ENCODE data around the gene DHRSX.
"Not testable (repeated sequence)": the region's sequence is repeated elsewhere in the genome, so short reads cannot be mapped to it uniquely, and the experiment has no call there.

DHRSX gene

DNA sequence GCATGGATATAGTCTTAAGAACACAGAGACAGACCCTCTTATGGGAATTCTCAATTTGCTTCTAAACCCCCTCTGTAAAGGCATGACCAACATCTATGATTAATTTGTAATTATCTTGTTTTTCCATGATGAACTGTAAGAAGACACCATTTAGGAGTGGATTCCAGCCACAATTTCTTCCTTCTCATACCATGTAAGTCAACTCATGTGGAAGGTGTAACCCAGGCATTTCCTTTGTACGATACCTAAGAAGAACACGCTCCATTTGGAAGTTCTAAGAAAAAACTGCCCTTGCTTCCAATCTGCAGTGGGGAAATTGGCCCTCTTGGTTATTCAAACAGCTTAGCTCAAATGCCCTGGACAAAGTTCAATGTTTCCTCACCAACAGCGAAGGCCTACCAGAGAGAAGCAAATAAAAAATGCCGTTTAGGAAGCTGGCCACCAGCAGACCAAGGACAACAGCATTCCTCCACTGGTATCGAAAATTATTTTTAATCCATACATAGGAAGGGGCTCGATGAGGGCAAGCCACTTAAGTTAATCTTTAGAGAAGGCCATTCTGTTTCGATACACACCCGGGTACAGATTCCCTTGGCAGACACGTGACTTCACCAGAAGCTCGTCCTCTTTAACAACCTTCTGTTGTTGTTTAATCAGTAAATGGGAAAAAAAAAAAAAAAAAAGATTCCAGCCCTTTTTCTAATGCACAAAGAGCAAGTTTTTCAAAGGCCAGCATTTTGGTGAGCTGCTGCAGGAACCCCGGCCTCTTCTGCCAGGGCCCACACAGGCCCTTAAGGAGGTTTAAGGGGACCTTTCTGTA is 2.6 kb downstream of the DHRSX start:
- DNase-seq = no peak

DNA sequence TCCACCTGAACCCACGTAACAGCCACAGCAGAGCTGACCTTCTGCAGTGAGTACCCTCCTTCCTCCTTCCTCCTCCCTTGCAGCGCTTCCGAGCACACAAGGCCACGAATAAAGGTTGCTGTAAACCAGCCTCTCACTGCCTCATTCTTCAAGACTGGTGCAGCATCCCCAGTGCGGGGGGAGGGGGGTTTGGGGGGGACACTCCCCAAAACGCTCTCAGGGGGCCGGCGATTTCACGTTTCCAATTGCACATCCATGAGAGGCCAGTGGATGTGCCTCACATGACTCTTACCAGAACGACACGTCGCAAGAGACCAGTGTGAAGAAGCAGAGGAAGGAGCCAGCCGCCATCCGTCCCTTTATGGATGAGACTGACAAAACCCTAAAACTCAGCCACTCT is 5.2 kb downstream of the DHRSX start:
- no peak for DNase-seq

DNA sequence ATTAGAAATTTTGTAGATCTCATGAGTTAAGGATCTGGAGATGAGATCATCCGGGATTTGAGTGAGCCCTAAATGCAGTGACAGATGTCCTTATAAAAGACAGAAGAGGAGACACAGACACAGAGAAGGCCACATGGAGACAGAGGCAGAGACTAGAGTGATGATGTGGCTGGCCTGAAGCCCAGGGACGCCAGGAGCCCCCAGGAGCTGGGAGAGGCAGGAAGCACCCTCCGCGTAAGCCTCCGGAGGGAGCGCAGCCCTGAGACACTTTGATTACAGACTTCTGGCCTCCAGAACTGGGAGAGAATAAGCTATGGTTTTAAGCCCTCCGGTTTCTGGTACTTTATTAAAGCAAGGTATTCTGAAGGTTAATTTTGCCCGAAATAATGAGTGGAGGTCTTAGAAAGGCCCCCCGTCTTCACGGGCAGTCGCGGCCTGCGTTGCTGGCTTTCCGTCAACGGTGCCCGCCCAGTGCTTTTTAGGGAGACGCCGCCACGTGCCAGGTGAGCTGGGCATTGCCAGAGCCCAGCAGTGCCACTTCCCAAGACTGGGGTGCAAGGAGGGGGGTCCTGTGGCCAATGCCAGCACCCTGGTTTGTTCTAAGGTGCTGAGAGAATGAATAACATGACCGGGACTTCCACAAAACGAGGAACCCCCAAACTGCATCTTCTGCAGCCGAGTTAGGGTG is 8.1 kb downstream of the DHRSX start:
- no peak for DNase-seq

DNA sequence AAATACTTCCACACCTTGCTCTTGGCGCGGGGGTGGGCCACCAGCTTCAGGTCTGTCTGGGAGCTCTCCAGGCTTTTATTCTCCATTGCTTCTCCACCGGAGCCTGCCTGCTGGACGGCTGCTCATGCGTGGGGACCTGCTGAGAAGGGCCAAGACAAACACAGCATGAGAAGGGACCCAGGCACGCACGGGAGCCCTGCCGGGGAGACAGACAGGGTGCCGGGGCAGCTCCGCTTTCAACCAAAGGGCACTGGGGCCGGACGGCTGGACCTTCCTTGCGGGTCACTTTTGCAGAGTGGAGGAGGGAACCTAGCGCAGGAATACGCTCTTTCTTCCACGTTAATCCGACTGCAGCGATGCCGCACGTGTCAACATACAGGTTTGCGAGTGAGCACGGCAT is 10.1 kb downstream of the DHRSX start:
- no peak for DNase-seq

DNA sequence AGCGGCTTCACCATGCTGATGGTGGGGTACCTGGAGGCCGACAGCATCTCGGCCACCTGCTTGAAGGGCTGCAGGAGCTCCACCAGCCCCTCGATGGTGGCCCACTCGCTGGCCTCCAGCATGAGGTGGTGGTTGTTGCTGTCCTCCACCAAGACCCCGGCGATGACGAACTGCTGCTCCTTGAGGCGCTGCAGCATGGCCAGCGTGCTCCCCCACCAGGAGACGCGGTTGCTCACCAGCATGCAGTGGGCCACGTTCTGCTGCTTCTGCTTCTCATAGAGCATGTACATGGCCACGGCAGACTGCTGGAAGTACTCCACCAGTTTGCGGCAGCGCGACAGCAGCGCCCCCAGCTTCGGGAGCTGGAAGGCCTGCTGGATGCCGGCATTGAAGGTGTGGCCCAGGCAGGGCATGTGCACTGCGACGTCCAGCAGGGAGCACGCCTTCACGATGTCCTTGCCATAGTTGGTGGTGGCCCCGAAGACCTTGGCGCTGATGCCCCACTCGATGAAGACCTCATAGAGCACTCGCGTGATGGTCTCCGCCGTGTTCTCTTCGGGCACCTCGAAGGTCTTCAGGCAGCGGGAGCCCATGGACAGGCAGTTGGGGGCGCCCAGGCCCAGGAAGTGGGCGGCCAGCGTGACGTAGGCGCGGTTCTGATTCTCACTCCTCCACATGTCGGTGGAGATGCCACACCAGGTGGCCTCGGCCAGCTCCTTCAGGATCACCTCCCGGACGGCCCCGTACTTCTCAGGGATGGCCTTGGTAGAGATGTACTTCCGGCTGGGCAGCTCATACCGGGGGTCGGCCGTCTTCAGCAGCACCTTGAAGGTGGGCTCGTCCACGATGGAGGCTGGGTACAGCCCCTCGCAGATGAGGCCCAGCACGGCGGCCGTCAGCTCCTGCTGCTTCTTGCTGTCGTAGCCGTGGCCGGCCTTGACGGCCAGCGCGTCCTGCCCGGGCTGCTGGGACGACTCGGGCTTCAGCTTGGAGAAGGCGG is 11.0 kb downstream of the DHRSX start:
- no peak for DNase-seq

DNA sequence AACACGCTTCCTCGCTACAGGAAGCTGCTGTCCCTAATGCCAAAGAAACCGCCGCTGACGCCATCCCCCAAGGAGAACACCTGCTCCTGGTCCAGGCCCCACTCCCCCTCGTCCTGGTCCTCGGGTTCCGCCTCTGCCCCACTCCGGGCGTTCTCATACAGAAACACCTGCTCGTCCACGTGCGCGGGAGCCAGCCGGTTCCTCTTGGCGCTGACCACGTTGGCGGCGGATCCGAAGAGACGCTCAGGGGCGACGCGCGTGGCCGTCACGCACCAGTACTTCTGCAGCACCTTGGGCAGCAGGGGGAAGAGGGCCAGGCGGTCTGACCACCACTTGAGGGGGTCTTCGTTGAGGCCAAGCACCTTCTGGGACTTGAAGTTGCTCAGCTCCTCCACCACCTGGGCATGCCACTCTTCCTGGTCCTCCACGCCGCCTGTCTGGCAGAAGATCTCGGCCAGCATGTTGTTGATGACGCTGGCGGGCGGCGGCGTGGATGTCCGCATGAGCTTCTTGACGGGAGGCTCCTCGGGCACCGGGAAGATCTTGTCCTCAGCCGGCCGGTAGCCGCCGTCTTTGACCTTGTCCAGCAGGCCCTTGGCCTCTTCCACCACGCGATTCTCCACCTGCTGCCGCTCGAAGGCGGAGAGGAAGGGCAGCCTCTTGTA is 12.0 kb downstream of the DHRSX start:
- DNase-seq = no peak

DNA sequence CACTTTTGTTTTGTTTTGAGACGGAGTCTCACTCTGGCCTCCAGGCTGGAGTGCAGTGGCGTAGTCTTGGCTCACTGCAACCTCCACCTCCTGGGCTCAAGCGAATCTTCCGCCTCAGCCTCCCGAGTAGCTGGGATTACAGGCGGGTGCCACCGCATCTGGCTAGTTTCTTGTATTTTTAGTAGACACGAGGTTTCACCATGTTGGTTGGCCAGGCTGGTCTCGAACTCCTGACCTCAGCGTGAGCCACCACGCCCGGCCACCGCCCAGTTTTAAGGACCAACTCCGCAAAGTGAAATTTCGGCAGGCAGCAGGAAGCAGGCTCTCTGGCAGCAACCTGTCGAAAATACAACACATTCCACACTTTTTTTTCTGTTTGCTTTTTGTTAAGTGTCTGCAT is 13.4 kb downstream of the DHRSX start:
- DNase-seq = no peak

DNA sequence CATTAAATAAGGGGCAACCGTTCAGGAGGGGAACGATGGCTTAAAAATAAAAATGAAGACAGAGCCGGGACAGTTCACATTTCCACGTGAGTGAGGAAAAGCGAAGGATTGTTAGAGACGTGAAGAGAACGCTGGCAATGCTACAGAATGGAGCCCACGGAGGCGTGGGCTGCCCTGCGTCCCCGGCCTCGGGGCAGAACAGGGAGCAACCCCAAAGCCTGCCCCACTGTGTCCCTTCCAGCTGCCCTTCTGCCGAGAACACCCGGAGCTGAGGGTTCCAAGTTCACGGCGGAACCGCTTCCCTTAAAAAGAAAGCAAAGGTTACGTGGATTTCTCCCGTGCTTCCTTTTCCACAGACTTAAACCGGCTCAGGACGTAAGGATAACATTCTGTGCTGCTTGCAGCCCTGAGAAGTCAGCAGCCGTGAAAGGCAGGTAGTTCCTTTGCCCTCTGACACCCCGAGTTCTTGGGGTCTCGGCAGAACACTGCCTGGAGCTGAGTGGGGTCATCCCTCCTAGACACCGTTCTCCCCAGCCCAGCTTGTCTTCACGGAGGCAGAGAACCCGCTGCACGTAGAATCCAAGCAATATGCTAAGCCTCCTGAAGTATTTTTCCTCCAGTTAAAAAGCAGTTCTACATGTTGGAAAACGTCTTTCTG is 14.2 kb downstream of the DHRSX start:
- no peak for DNase-seq

DNA sequence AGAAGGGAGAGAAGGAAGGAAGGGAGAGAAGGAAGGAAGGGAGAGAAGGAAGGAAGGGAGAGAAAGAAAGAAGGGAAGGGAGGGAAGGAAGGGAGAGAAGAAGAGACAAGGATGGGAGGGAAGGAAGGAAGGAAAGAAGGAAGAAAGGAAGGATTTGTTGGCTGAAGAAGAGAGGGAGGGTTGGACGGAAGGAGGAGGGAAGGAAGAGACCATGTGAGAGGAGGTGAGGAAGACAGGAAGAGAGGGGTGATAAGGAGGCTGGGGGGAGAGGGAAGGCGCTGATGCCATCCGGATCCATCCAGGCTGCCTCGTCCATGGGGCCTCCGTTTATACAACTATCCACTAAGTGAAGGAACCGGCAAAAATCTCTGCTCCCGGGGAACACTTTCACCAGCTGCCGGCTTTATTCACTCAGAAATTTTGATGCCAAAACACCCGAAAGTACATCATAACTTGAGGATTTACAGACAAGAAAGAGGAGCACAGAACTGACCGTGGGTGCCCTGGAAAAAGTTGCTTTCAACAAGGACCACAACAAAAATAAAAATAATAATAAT is 14.9 kb downstream of the DHRSX start:
- no peak for DNase-seq

DNA sequence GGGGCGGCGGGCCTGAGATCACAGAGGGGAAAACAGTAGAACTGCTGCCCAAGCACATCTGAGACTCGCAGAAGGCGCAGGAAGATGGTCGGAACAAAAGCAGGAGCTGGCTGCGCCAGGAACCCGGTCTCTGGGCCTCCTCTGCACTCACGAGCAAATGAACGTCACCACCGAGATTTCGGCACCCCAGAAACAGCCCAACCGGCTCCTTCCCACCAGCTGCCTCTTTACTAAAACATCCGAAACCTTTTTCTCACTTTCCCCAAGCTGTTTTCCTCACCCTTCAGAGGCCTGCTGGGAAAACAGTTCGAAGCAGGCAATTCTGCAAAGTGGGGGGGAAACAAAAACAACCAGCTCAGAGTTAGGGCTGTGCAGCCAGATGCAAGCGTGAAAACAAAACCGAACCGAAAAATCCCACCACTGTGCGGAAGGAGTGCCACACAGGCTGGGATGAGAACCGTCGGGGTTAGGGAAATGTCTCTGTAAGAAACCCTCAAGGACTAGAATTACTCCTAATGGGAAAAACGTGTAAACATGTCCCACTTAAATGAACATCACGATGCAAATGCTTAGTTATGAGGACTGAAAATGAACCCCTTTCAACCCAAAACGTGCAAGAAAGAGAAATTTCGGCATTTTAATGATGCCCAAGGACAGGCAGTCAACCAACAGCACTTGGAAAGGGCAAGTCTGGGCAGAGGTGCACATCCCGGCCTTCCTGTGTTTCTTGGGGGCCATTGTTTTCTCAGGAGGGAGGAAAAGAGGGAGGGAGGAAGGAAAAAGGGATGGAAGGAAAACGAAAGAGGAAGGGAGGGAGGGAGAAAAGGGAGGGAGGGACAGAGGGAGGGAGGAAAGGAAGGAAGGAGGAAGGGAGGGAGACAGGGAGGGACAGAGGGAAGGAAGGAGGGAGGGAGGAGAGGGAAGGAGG is 15.8 kb downstream of the DHRSX start:
- DNase-seq = no peak

DNA sequence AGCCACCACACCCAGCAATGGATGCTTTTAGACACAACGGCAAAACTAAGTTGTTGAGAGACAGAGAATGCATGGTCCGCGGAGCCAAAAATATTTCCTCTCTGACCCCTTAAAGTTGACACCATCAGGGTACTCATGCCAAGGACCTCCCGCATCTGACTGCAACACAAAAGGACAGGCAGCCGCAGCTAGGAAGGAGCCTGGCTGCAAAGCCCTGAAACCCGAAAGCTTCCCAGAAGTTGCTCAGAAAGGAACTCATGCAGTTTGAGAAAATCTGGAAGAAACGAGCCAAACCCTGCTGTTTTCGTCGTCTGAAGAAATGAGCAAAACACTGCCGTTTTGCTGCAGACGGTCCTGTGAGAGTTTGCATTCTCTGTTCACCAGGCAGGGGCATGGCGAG is 16.5 kb downstream of the DHRSX start:
- DNase-seq = no peak

DNA sequence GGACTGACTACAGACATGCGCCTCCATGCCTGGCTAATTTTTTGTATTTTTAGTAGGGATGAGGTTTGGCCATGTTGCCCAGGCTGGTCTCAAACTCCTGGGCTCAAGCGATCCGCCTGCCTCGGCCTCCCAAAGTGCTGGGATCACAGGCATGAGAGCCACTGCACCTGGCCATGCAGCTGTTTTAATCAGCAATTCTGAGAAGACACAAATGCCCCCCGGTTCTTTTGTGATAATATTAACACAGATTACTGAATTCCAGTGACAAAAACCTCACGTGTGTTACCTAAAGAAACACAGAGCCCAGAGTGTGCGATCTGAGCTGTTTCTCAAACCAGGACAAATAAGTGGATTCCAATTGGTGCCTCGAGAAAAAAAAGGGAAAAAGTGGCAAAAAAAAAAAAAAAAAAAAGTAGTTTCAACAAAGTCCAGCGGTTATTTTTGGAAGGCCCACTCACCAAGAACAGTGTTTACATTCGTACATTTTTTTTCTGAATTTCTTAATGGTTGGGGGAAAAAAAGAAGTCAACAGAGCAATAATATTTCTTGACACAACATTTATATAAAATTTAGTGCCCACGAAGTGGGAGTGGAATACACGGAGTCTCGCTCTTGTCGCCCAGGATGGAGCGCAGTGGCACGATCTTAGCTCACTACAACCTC is 17.2 kb downstream of the DHRSX start:
- DNase-seq = no peak

DNA sequence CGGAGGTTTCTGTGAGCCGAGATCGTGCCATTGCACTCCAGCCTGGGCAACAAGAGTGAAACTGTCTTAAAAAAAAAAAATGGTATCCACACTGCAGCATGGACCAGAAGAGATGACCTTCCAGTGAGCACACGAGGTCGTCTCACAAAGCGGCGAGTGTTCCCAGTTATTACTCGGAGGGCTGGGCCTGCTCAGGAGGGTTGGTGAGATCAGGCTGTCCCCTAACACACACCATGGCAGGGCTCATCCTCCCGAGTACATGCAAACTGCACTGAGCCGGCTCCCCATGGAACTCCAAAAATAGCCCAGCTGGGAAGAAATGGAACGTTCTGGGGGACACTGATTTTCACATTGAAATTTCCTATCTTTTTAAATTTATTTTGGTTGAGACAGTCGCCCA is 19.2 kb downstream of the DHRSX start:
- not testable (repeated sequence) for DNase-seq

DNA sequence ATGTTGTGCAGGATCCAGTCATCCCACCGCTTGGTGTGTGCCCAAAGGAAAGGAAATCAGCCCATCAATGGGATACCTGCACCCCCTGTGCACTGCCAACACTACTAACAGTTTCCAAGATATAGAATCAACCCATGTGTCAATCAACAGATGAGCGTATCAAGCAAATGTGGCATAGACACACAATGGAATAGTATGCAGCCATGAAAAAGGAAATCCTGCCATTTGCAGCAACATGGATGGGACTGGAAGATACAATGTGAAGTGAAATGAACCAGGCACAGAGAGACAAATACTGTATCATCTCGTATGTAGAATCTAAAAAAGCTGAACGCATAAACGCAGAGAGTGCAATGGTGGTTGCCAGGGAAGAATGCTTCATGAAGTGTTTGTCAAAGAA is 20.8 kb downstream of the DHRSX start:
- DNase-seq = not testable (repeated sequence)

DNA sequence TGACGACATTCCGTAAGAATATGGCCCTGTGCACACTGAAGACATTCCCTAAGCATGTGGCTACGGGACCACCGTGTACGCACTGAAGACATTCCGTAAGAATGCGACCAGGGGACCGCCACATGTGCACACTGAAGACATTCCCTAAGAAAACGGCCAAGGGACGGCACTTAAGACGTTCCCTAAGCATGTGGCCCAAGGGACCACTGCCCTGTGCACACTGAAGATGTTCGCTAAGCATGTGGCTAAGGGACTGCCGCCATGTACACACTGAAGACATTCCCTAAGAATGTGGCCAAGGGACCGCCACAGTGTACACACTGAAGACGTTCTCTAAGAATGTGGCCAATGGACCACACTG is 21.4 kb downstream of the DHRSX start:
- no peak for DNase-seq

DNA sequence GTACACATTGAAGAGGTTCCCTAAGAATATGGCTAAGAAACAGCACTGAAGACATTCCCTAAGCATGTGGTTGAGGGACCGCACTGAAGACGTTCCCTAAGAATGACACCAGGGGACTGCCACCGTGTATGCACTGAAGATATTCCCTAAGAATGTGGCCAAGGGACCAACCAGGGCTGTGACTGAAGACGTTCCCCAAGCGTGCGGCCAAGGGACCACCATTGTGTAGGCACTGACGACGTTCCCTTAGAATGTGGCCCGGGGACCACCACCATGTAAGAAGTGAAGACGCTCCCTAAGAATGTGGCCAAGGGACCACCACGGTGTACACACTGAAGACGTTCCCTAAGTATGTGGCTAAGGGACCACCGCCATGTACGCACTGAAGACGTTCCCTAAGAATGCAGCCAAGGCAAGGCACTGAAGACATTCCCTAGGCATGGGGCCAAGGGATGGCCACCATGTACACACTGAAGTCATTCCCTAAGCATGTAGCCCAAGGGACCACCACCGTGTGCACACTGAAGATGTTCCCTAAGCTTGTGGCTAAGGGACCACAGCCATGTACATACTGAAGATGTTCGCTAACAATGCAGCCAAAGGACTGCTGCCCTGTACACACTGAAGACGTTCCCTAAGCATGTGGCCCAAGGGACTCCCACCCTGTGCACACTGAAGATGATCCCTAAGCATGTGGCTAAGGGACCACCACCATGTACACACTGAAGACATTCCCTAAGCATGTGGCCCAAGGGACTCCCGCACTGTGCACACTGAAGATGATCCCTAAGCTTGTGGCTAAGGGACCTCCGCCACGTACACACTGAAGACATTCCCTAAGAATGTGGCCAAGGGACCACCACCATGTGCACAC is 22.0 kb downstream of the DHRSX start:
- DNase-seq = no peak

DNA sequence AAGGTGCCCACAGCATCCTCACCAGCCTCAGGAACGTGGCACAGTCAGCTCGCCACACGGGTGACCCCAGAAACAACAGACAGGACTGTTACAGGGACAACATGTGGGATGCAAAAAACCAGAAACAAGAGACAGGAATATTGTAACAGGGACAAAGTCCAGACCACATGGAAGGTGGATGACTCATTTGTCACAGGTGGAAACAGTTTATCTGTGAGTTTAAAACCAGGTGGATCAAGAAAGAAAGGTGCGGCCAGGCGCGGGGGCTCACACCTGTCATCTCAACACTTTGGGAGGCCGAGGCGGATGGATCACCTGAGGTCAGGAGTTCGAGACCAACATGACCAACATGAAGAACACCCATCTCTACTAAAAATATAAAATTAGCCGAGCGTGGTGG is 23.5 kb downstream of the DHRSX start:
- DNase-seq = not testable (repeated sequence)

DNA sequence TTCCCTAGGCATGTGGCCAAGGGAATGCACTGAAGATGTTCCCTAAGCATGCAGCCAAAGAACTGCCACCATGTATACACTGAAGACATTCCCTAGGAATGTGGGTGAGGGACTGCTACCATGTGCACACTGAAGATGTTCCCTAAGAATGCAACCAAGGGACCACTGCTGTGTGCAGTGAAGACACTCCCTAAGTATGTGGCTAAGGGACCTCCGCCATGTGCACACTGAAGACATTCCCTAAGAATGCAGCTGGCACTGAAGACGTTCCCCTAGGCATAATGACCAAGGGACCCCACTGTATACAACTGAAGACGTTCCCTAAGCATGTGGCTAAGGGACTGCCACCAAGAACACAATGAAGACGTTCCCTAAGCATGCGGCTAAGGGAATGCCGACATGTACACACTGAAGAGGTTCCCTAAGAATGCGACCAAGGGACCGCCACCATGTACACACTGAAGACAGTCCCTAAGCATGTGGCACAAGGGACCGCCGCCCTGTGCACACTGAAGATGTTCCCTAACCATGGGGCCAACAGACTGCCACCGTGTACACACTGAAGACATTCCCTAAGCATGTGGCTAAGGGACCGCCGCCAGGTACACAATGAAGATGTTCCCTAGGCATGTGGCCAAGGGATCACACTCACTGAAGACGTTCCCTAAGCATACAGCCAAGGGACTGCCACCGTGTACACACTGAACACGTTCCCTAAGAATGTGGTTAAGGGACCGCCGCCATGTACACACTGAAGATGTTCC is 25.6 kb downstream of the DHRSX start:
- no peak for DNase-seq

Data from NCI-H446 treated with DMSO at 0.1 percent for 48 hours (cell line).